Spleen (tissue), 7 donors: ENCODE results near the gene CHMP4B.

Experiments used
- CTCF ChIP-seq, 11 experiments: fragments of 200-600 bp in 7 of 11; fragments of 450-650 bp in 4 of 11; sonication (generic) in 4 of 11; IDR thresholded peaks in 8 of 11; conservative IDR thresholded peaks in 3 of 11; 1 replicate in 7 of 11; 2 replicates in 4 of 11; pipeline versions ENCODE4 v1.4.0 to v1.8.0; 2016 to 2021; ENCODE audit warnings: antibody characterized with exemption in 11 of 11, inconsistent platforms in 4 of 11, mild to moderate bottlenecking in 1 of 11
- POLR2A ChIP-seq, 3 donors: fragments of 450-650 bp; IDR thresholded peaks; one replicate each; pipeline ENCODE4 v1.5.1; 2017; ENCODE audit warnings: antibody characterized with exemption in 3 of 3, mild to moderate bottlenecking in 1 of 3
- POLR2AphosphoS5 ChIP-seq, 3 donors: sonication (generic); formaldehyde crosslinking; IDR thresholded peaks; one replicate each; pipeline ENCODE4 v1.5.1; 2017; ENCODE audit warnings: antibody characterized with exemption in 3 of 3
- donor health status: DM: no; HTN: no; CAD: no; lungs with moderate emphysema.
- donor health status: DM: no; HTN: no; CAD: no.
- donor health status: DM: no; HTN: no; CAD: no.

DNA sequence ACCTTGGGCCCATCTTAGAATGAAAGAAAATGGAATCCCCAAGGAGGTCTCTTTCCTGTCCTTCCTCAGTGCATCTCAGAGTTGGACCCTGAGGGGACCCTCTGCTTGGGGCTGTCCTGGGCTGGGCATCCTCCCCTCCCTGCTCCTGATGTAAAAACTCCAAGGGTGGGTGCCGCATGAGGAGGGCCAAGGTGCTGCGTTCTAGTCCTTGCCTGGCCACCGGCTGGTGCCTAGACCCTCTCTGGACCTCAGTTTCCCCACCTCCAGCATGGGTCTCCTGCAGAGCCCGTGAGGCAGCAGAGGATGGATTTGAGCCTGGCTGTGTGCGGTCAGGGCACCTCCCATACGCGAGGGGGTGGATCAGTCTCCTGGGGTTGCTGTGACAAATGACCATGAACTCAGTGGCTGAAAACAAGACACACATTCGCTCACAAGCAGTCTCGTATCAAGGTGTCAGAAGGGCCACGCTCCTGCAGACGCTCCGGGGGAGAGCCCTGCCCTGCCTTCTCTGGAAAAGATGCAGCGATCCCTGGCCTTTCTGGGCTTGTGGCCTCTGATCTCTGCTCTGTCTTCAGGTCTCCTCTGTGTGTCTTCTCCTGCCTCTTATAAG lies 54.7 kb downstream of the CHMP4B start:
- TF ChIP-seq CTCF (IDR thresholded peaks at IDR 0.05 in 8 of 11, conservative IDR thresholded peaks at IDR 0.05 in 3 of 11) (no peak), POLR2AphosphoS5 (IDR thresholded peaks at IDR 0.05) (no peak), POLR2A (IDR thresholded peaks at IDR 0.05) (no peak)
